HG02763 (cell line): ENCODE measurements around the gene FHAD1.
"Not testable (repeated sequence)": the region's sequence is repeated elsewhere in the genome, so short reads cannot be mapped to it uniquely, and the experiment has no call there.

ENCODE experiments used
- ATAC-seq: cut with Tn5 transposase; IDR thresholded peaks from one replicate; pipeline ENCODE4 v1.9.1; 2021; ENCODE audit warnings: mild to moderate bottlenecking, moderate library complexity; ENCODE audit not compliant: unreplicated experiment

The FHAD1 gene

DNA sequence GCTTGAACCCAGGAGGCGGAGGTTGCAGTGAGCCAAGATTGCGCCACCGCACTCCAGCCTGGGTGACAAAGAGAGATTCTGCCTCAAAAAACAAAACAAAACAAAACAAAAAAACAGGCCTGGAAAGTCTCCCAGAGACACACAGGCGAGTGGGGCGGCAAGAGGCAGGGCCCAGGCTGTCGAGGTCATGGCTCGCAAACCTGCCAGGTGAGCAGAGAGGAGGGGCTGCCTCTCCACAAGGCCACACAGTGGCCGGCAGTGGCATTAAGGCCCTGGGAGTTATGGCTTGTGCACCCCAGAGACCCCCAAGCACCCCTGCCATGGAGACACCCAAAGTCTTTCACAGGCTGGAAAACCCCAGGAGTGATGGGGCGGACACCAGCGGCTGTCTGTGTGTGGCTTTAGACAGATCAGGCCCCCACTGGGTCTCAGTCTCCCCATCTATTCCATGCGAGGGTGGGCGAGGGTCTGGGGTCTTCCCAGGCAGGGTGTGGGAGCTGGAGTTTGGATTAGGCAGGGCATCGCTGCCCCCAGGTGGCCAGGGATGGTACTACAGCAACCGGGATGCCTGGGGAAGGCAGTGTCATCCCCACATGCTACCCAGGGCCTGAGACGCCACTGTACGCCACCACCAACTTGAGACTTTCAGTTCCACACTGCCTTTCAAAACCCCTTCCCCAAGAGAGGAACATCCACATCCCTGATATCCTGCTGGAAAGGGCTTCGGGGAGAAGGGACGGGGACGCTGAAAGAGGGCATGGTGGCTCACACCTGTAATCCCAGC, 184.0 kb downstream of the FHAD1 start:
- ATAC-seq = no peak

DNA sequence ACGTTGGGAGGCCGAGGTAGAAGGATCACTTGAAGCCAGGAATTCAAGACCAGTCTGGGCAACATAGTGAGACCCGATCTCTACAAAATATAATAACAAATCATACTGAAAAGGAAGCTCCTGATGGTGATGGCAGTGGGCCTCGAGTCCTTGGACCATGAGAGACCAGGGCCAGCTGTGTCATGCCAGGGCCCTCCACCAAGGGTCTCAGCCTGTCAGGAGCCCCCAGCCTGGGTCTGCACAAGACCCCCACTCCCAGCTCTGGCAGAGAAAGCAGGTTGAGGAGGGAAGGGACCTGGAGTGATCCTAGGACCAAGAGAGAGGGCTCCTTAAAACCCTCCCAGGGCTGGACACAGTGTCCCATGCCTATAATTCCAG, 184.5 kb downstream of the FHAD1 start:
- ATAC-seq = no peak

DNA sequence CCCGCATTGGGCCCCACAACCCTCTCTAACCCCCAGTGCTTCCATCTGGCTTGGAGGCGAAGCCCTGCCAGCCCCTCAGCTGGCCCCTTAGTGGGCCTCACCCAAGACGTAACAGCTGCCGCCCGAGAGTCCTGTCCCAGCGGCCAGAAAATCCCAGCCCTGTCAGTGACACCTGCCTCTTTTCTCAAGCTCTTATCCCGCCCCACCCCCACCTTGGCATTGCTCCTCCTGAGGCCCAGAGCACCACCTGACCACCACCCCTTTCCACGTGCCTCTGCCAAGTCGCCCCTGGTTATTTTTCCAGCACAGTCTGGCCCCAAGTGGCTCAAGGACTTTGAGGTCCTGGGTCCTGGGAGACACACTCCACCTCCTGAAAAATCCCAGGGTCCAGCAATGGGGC, 185.3 kb downstream of the FHAD1 start:
- ATAC-seq = no peak

GRCh38 chr1:15433471-15433870, 186.4 kb downstream of the FHAD1 start:
- ATAC-seq = no peak

DNA sequence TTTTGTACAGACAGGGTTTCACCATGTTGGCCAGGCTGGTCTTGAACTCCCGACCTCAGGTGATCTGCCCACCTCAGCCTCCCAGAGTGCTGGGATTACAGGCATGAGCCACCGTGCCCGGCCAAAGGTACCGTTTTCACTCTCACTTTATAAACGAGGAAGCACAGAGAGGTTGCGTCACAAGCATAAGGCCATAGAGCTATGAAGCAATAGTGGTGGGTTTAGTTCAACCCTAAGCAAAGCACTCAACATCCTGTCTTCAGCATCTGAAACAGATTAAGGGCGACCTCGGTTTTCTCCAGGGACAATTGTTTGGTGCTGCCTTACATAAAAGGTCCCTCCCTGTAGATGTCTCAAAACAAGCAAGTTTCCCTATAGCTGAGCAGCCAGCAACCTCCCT, 187.7 kb downstream of the FHAD1 start:
- not testable (repeated sequence) for ATAC-seq

- ATAC-seq = no peak
These were observed 188.4 kb downstream of the FHAD1 start for GRCh38 chr1:15435239-15436077.

- ATAC-seq = no peak
These were observed 189.9 kb downstream of the FHAD1 start for GRCh38 chr1:15436881-15437442.

- no peak for ATAC-seq
These were observed 192.3 kb downstream of the FHAD1 start for GRCh38 chr1:15439325-15439724.

- no peak for ATAC-seq
These were observed 193.3 kb downstream of the FHAD1 start for GRCh38 chr1:15440357-15440756.

DNA sequence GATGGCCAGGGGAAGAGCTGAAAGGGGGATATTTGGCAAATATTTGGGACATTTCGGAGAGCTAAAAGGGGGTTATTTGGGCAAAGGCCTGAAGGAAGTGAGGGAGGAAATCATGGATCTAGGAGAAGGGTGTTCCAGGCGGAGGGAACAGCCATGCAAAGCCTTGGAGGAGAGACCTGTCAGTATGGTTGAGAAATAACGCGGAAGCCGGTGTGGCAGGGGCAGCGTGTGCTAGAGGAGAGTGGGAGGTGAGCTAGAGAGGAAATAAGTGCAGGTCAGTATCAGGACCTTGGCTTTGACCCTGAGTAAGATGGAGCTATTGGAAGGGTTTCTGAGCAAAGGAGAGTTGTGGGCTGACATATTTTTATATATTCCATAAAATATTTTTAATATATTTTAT, 194.2 kb downstream of the FHAD1 start:
- ATAC-seq = no peak

DNA sequence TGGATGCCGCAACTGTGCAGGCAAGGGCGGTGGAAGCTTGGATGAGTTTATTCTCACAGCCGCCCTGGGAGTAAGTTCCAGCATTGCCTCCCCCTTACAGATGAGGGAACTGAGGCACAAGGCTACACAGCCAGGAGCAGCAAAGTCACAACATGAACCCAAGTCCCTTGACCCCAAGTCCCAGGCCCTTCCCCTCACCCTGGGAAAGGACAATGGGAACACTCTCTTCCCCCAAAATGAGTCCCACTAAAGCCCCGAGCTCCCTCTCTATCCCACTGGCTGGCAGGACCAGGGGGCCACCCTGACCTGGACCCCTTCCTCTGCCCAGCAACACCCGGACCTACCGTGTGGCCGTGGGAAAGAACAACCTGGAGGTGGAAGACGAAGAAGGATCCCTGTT, 195.1 kb downstream of the FHAD1 start:
- no peak for ATAC-seq

GRCh38 chr1:15442759-15443158, 195.7 kb downstream of the FHAD1 start:
- ATAC-seq = no peak

GRCh38 chr1:15443281-15443680, 196.3 kb downstream of the FHAD1 start:
- ATAC-seq = no peak

GRCh38 chr1:15444468-15445389, 197.7 kb downstream of the FHAD1 start:
- no peak for ATAC-seq

DNA sequence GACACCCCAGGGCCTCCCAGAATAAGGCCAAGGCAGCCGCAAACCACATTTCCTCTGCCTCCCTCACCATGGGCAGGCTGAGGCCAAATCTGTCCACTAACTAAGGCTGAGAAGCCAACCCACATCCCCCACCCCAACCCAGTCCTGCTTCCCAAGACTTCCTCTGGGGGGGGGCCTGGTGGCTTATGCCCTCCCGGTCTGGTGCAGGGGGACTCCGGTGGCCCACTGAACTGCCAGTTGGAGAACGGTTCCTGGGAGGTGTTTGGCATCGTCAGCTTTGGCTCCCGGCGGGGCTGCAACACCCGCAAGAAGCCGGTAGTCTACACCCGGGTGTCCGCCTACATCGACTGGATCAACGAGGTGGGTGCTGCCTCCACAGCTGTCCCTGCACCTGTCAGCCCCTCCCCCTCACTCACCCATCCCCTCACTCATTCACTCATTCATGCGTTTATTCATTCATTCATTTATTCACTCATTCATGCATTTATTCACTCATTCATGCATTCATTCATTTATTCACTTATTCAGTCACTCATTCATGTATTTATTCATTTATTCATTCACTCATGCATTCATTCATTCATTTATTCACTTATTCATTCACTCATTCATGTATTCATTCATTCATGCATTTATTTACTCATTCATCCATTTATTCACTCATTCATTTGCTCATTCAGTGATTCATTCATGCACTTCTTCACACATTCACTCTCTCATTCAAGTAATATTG, 198.5 kb downstream of the FHAD1 start:
- no peak for ATAC-seq

DNA sequence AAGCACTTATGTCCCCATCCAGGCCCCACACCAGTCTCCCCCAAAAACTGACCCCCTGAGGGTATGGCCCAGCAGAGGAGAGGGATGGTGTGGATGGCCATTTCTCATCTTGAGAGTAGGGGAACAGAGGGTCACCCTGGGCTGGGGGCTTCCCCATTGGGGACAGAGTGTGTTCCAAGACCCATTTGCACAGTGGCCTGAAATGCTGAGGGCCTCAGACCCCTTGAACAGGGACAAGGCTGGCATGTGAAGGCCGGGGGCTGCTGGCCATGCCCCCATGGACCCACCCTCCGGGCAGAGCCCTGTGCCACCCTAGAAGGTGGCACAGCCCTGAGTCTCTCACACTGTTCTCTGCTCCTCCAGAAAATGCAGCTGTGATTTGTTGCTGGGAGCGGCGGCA, 199.2 kb downstream of the FHAD1 start:
- ATAC-seq = no peak
